Measurements from ENCODE around the gene MOG.
A peak's percentile ranks its signal among the peaks of the same experiment; 100 is the strongest.

The MOG gene

DNA sequence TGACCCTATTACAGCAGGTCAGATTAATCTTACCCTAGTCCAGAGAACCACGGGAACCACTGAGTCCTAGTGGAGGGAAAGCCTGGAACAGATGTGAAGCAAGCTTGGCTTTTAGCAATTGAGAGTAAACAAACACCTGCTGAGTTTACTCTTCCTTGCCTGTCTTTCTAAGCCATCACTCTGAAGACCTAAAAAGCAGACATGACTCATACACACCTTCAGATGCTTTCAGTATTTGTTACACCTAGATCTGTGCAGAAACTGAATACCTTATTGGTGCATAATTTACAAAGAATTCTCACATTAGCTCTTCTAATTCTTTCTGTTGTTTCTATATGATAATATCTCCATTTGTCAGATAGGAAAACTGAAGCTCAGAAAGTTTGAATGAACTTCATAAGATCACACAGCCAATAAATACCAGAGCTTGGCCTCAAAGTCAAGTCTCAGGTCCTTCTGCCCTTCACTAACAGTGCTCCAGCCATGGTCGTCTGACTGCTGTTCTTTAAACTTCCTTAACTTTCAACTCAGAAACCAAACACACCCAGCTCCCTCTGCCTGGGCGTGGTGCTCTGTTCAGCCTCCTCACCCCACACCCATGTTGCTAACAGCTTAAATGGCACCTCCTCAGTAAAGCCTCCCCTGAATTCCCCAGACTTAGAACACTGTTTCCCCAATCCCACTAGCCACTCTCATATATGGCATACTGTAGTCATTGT is 15.3 kb upstream of the MOG start:
- Histone ChIP-seq H3K4me3 (ENCODE audit: low read depth, low read length) (no peak overlapping the region), H2AFZ (ENCODE audit: low read length, unreplicated experiment) (peak overlapping the region; percentile 12), H3K27me3 (ENCODE audit: insufficient read depth, low read length) (no peaks in the 10 kb centered on the region; the same call in 1 of the 2 replicates), H3K79me2 (ENCODE audit: control insufficient read depth, insufficient read depth, low read length, unreplicated experiment) (no peaks in the 10 kb centered on the region), H3K36me3 (ENCODE audit: insufficient read depth, low read length) (no peaks in the 10 kb centered on the region), H3K4me1 (ENCODE audit: control insufficient read depth, insufficient read depth, low read length, unreplicated experiment) (no peaks in the 10 kb centered on the region), H3K27ac (ENCODE audit: low read depth, low read length) (no peak overlapping the region)

GRCh38 chr6:29647927-29648642 is 8.8 kb upstream of the MOG start:
- H3K4me3 ChIP-seq (ENCODE audit: low read depth, low read length): no peak overlapping the region
- H3K27me3 ChIP-seq (ENCODE audit: insufficient read depth, low read length): no peaks in the 10 kb centered on the region
- no peak overlapping the region for H3K27ac ChIP-seq (ENCODE audit: low read depth, low read length)
- H3K4me1 ChIP-seq (ENCODE audit: control insufficient read depth, insufficient read depth, low read length, unreplicated experiment): no peaks in the 10 kb centered on the region
- no peaks in the 10 kb centered on the region for H3K79me2 ChIP-seq (ENCODE audit: control insufficient read depth, insufficient read depth, low read length, unreplicated experiment)
- no peaks in the 10 kb centered on the region for H3K36me3 ChIP-seq (ENCODE audit: insufficient read depth, low read length)
- no peak overlapping the region for H2AFZ ChIP-seq (ENCODE audit: low read length, unreplicated experiment)

GRCh38 chr6:29649701-29650673 is 6.9 kb upstream of the MOG start:
- peak overlapping the region; percentile 81 for H3K4me3 ChIP-seq (ENCODE audit: low read depth, low read length)
- H3K27ac ChIP-seq (ENCODE audit: low read depth, low read length): peak overlapping the region; percentile 28; the same call in 1 of the 2 replicates
- peaks cover 12% of the 10 kb centered on the region for H3K27me3 ChIP-seq (ENCODE audit: insufficient read depth, low read length)
- no peaks in the 10 kb centered on the region for H3K79me2 ChIP-seq (ENCODE audit: control insufficient read depth, insufficient read depth, low read length, unreplicated experiment)
- H3K4me1 ChIP-seq (ENCODE audit: control insufficient read depth, insufficient read depth, low read length, unreplicated experiment): no peaks in the 10 kb centered on the region
- peak overlapping the region; percentile 89 for H2AFZ ChIP-seq (ENCODE audit: low read length, unreplicated experiment)
- no peaks in the 10 kb centered on the region for H3K36me3 ChIP-seq (ENCODE audit: insufficient read depth, low read length)

DNA sequence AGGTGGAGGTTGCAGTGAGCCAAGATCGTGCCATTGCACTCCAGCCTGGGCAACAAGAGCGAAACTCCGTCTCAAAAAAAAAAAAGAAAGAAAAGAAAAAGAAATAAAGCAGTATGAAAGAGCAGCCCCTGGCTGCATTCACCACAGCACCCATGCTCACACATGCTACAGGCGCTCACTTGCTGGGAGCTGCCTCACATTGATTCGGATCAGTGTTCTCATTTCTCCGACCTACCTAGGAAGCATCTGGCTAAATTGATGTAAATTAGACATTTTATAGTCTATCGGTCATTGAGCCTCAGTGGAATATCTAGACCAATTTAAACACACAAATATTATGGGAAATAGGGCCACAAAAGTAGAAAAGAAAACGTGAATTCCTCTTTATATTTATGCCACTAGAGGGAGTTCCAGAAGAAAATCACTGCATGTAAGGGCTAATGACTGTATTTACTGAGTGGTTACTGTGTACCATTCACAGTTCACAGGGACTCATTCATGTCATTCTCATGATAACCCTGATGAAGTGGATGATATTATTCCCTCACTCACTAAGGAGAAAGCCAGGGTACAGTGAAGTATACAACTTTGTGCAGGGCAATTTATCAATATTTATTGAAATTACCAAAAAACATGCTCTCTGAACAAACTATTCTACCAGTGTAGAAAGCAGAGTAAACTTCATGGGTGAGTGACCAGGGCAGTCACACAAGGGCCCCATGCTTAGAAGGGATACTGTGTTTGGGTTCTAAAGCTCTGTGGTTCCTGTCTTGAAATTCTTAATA is 5.3 kb upstream of the MOG start:
- Histone ChIP-seq H3K4me3 (ENCODE audit: low read depth, low read length) (no peak overlapping the region), H3K4me1 (ENCODE audit: control insufficient read depth, insufficient read depth, low read length, unreplicated experiment) (no peaks in the 10 kb centered on the region), H3K27me3 (ENCODE audit: insufficient read depth, low read length) (peaks cover 27% of the 10 kb centered on the region), H3K27ac (ENCODE audit: low read depth, low read length) (no peak overlapping the region), H3K36me3 (ENCODE audit: insufficient read depth, low read length) (no peaks in the 10 kb centered on the region), H3K79me2 (ENCODE audit: control insufficient read depth, insufficient read depth, low read length, unreplicated experiment) (no peaks in the 10 kb centered on the region), H2AFZ (ENCODE audit: low read length, unreplicated experiment) (no peak overlapping the region)

- Histone ChIP-seq H3K4me3 (ENCODE audit: low read depth, low read length) (no peak overlapping the region), H2AFZ (ENCODE audit: low read length, unreplicated experiment) (no peak overlapping the region), H3K27ac (ENCODE audit: low read depth, low read length) (no peak overlapping the region), H3K36me3 (ENCODE audit: insufficient read depth, low read length) (no peaks in the 10 kb centered on the region), H3K4me1 (ENCODE audit: control insufficient read depth, insufficient read depth, low read length, unreplicated experiment) (no peaks in the 10 kb centered on the region), H3K27me3 (ENCODE audit: insufficient read depth, low read length) (peaks cover 33% of the 10 kb centered on the region), H3K79me2 (ENCODE audit: control insufficient read depth, insufficient read depth, low read length, unreplicated experiment) (no peaks in the 10 kb centered on the region)
These were observed 4.7 kb upstream of the MOG start for GRCh38 chr6:29652198-29652584.

DNA sequence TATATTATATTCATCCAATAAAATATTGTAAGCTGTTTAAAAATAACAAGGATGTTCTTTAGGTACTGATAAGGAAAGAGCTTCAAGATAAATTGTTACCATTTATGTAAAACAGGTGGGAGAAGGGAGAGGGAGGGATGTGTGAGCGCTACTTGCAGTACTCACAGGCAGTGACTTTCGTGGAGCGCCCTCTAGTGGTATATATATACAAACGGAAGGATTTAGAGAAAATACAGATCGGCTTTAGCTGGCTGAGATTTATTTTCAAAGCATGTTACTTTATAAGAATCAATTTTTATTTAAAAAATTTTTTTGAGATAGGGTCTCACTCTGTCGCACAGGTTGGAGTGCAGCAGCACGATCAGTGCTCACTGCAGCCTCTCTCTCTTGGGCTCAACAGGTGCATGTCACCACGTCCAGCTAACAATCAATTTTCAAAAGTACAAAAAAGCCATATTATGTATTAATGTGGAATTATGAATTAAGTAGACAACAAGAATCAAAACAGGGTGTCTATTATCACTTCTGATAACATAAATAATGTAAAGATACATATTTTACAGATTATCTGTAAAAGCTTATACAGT is 3.3 kb upstream of the MOG start:
- H2AFZ ChIP-seq (ENCODE audit: low read length, unreplicated experiment): no peak overlapping the region
- H3K4me1 ChIP-seq (ENCODE audit: control insufficient read depth, insufficient read depth, low read length, unreplicated experiment): no peaks in the 10 kb centered on the region
- no peaks in the 10 kb centered on the region for H3K36me3 ChIP-seq (ENCODE audit: insufficient read depth, low read length)
- H3K4me3 ChIP-seq (ENCODE audit: low read depth, low read length): no peak overlapping the region
- peaks cover 42% of the 10 kb centered on the region for H3K27me3 ChIP-seq (ENCODE audit: insufficient read depth, low read length)
- no peak overlapping the region for H3K27ac ChIP-seq (ENCODE audit: low read depth, low read length)
- no peaks in the 10 kb centered on the region for H3K79me2 ChIP-seq (ENCODE audit: control insufficient read depth, insufficient read depth, low read length, unreplicated experiment)

DNA sequence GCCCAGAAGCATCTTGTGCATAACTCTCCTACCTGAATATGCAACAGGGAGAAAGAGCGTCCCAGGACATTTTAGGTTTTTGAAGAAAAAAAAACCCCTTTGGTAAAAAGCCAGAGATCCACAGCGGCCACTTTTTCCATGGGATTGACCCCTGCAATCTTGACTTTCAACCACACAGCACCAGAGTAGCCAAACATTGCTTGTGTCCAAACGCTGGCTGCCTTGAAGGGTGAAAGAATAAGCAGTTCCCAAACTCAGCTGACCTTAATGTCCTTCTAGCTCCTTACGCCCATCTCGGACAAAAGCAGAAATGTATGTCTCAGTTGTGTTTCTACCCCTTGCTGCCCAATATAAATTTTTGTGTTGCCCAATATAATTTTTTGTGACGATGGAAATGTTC is 1.2 kb upstream of the MOG start:
- H3K27me3 ChIP-seq (ENCODE audit: insufficient read depth, low read length): peaks cover 50% of the 10 kb centered on the region
- no peak overlapping the region for H2AFZ ChIP-seq (ENCODE audit: low read length, unreplicated experiment)
- H3K36me3 ChIP-seq (ENCODE audit: insufficient read depth, low read length): no peaks in the 10 kb centered on the region
- H3K4me1 ChIP-seq (ENCODE audit: control insufficient read depth, insufficient read depth, low read length, unreplicated experiment): no peaks in the 10 kb centered on the region
- H3K4me3 ChIP-seq (ENCODE audit: low read depth, low read length): no peak overlapping the region
- H3K79me2 ChIP-seq (ENCODE audit: control insufficient read depth, insufficient read depth, low read length, unreplicated experiment): no peaks in the 10 kb centered on the region
- no peak overlapping the region for H3K27ac ChIP-seq (ENCODE audit: low read depth, low read length)

- H3K4me3 ChIP-seq (ENCODE audit: low read depth, low read length): no peak overlapping the region
- no peaks in the 10 kb centered on the region for H3K36me3 ChIP-seq (ENCODE audit: insufficient read depth, low read length)
- H3K27ac ChIP-seq (ENCODE audit: low read depth, low read length): no peak overlapping the region
- H3K79me2 ChIP-seq (ENCODE audit: control insufficient read depth, insufficient read depth, low read length, unreplicated experiment): no peaks in the 10 kb centered on the region
- H3K27me3 ChIP-seq (ENCODE audit: insufficient read depth, low read length): peaks cover 55% of the 10 kb centered on the region
- no peak overlapping the region for H2AFZ ChIP-seq (ENCODE audit: low read length, unreplicated experiment)
- no peaks in the 10 kb centered on the region for H3K4me1 ChIP-seq (ENCODE audit: control insufficient read depth, insufficient read depth, low read length, unreplicated experiment)
These were observed 735 bp upstream of the MOG start for GRCh38 chr6:29656157-29656556.

- H3K27ac ChIP-seq (ENCODE audit: low read depth, low read length): no peak overlapping the region
- no peaks in the 10 kb centered on the region for H3K4me1 ChIP-seq (ENCODE audit: control insufficient read depth, insufficient read depth, low read length, unreplicated experiment)
- no peaks in the 10 kb centered on the region for H3K36me3 ChIP-seq (ENCODE audit: insufficient read depth, low read length)
- H2AFZ ChIP-seq (ENCODE audit: low read length, unreplicated experiment): no peak overlapping the region
- H3K4me3 ChIP-seq (ENCODE audit: low read depth, low read length): no peak overlapping the region
- H3K27me3 ChIP-seq (ENCODE audit: insufficient read depth, low read length): peaks cover 68% of the 10 kb centered on the region
- H3K79me2 ChIP-seq (ENCODE audit: control insufficient read depth, insufficient read depth, low read length, unreplicated experiment): no peaks in the 10 kb centered on the region
These were observed 4.2 kb downstream of the MOG start for GRCh38 chr6:29661071-29661470.

Measured in ACC112 (cell line).